Stimulated activated naive CD8-positive, alpha-beta T cell treated with anti-CD3 and anti-CD28 coated beads, Interleukin-15, amount 100 ng/mL, for 72 hours (primary cell): Measurements from ENCODE around the gene KMT2B.

Experiments used
- ATAC-seq: fragments of 150-1000 bp; cut with Tn5 transposase; 2 replicates; pipeline ENCODE4 v1.10.0; 2021; ENCODE audit warnings: mild to moderate bottlenecking, moderate library complexity
- DNase-seq, 2 donors: peaks; one replicate each; pipeline ENCODE4 v3.0.0; 2021 to 2022
- H3K27ac Mint-ChIP-seq, 2 donors: one replicate each; pipeline ENCODE4 v1.8.0; 2022; ENCODE audit warnings: mild to moderate bottlenecking in 2 of 2, mixed read lengths in 2 of 2, moderate library complexity in 2 of 2
- H3K27me3 Mint-ChIP-seq: one replicate; pipeline ENCODE4 v1.8.0; 2022; ENCODE audit warnings: mixed read lengths
- H3K4me1 Mint-ChIP-seq: one replicate; pipeline ENCODE4 v1.8.0; 2022; ENCODE audit warnings: mild to moderate bottlenecking, mixed read lengths
- H3K4me3 Mint-ChIP-seq, 2 donors: one replicate each; pipeline ENCODE4 v1.8.0; 2022; ENCODE audit warnings: mild to moderate bottlenecking in 2 of 2, mixed read lengths in 2 of 2, moderate library complexity in 1 of 2
- H3K9me3 Mint-ChIP-seq, 2 donors: one replicate each; pipeline ENCODE4 v1.8.0; 2022; ENCODE audit warnings: mixed read lengths in 2 of 2

The KMT2B gene

DNA sequence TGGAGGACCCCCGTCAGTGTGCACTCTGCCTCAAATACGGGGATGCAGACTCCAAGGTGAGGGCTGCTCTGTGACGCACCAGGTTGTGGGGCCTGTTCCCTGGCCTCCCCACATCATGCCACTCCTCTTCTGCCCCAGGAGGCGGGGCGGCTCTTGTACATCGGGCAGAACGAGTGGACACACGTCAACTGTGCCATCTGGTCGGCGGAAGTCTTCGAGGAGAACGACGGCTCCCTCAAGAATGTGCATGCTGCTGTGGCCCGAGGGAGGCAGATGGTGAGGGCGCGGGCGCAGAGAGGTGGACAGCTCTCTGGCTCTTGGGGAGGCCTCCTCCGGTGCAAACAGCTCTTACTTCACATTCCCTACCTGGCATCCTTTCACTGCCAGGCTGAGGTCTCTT lies 11.2 kb downstream of the KMT2B start:
- no peak for ATAC-seq

DNA sequence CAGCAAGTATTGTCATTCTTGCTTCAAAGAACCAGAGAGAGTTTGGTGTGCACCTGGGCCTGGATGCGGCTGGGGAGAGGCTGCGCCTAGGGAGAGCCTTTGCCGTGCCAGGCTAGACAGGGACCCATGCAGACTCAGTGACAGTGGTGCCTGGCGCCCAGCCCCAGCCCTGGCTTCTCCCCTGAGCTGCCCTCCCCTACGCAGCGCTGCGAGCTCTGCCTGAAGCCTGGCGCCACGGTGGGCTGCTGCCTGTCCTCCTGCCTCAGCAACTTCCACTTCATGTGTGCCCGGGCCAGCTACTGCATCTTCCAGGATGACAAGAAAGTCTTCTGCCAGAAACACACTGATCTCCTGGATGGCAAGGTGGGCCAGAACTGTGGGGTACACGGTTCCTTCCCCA lies 12.0 kb downstream of the KMT2B start:
- H3K27ac Mint-ChIP-seq: no peak overlapping the region
- H3K27me3 Mint-ChIP-seq: no peaks in the 10 kb centered on the region
- peaks cover 17% of the 10 kb centered on the region for H3K4me1 Mint-ChIP-seq
- ATAC-seq (no peak), DNase-seq (no peak)
- no peaks in the 10 kb centered on the region for H3K9me3 Mint-ChIP-seq
- no peak overlapping the region for H3K4me3 Mint-ChIP-seq

More for the DNA sequence above, 11.2 kb downstream of the KMT2B start:
- no peak for DNase-seq
- Mint-ChIP-seq H3K4me1 (peaks cover 11% of the 10 kb centered on the region), H3K27me3 (no peaks in the 10 kb centered on the region), H3K9me3 (no peaks in the 10 kb centered on the region), H3K4me3 (no peak overlapping the region), H3K27ac (peak overlapping the region in 1 of 2 donors; percentile 37)

DNA sequence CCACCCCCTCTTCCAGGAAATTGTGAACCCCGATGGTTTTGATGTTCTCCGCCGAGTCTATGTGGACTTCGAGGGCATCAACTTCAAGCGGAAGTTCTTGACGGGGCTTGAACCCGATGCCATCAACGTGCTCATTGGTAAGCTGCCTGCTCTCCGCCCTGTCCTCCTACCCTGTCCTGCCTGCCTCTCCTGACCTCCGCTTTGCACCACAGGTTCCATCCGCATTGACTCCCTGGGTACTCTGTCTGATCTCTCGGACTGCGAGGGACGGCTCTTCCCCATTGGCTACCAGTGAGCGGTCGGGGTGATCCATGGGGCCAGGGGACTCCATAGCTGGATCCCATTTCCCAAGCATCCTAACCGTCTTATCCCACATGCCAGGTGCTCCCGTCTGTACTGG lies 12.5 kb downstream of the KMT2B start:
- H3K4me1 Mint-ChIP-seq: peaks cover 21% of the 10 kb centered on the region
- no peak for ATAC-seq
- no peak for DNase-seq
- peak overlapping the region in 1 of 2 donors; percentile 68 for H3K27ac Mint-ChIP-seq
- H3K9me3 Mint-ChIP-seq: no peaks in the 10 kb centered on the region
- no peaks in the 10 kb centered on the region for H3K27me3 Mint-ChIP-seq
- H3K4me3 Mint-ChIP-seq: no peak overlapping the region

GRCh38 chr19:35731353-35731752 lies 13.6 kb downstream of the KMT2B start:
- H3K27me3 Mint-ChIP-seq: no peaks in the 10 kb centered on the region
- H3K9me3 Mint-ChIP-seq: no peaks in the 10 kb centered on the region
- DNase-seq: no peak
- peak overlapping the region in 1 of 2 donors; percentile 2 for H3K4me3 Mint-ChIP-seq
- H3K4me1 Mint-ChIP-seq: peaks cover 23% of the 10 kb centered on the region
- no peak for ATAC-seq
- peak overlapping the region in 1 of 2 donors; percentile 65 for H3K27ac Mint-ChIP-seq

DNA sequence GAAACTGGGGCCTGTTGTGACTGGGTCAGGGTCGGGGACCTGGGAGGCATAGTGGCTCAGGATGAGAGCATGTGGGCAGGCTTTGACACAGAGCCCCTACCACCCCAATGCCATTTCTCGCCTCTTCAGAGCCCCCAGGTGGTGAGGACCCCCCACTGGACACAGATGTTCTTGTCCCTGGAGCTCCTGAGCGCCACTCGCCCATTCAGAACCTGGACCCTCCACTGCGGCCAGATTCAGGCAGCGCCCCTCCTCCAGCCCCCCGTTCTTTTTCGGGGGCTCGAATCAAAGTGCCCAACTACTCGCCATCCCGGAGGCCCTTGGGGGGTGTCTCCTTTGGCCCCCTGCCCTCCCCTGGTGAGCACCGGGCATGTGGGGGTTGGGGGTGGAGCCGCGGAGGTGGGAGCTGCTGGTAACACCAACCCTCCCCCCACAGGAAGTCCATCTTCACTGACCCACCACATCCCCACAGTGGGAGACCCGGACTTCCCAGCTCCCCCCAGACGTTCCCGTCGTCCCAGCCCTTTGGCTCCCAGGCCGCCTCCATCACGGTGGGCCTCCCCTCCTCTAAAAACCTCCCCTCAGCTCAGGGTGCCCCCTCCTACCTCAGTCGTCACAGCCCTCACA lies 14.1 kb downstream of the KMT2B start:
- no peak for DNase-seq
- H3K9me3 Mint-ChIP-seq: no peaks in the 10 kb centered on the region
- peak overlapping the region in 1 of 2 donors; percentile 81 for H3K27ac Mint-ChIP-seq
- H3K4me3 Mint-ChIP-seq: no peak overlapping the region
- ATAC-seq: no peak
- H3K27me3 Mint-ChIP-seq: no peaks in the 10 kb centered on the region
- H3K4me1 Mint-ChIP-seq: peaks cover 29% of the 10 kb centered on the region

DNA sequence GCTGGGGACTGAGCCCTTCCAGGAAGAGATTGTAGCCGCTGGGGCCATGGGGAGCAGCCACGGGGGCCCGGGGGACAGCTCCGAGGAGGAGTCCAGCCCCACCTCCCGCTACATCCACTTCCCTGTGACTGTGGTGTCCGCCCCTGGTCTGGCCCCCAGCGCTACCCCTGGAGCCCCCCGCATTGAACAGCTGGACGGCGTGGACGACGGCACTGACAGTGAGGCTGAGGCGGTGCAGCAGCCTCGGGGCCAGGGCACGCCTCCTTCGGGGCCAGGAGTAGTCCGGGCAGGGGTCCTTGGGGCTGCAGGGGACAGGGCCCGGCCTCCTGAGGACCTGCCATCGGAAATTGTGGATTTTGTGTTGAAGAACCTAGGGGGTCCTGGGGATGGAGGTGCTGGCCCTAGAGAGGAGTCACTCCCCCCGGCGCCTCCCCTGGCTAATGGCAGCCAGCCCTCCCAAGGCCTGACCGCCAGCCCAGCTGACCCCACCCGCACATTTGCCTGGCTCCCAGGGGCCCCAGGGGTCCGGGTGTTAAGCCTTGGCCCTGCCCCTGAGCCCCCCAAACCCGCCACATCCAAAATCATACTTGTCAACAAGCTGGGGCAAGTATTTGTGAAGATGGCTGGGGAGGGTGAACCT lies 14.9 kb downstream of the KMT2B start:
- peak overlapping the region in 1 of 2 donors; percentile 81 for H3K27ac Mint-ChIP-seq
- no peak overlapping the region for H3K4me3 Mint-ChIP-seq
- ATAC-seq (peak; percentile 5), DNase-seq (no peak)
- H3K9me3 Mint-ChIP-seq: no peaks in the 10 kb centered on the region
- H3K27me3 Mint-ChIP-seq: no peaks in the 10 kb centered on the region
- H3K4me1 Mint-ChIP-seq: peaks cover 36% of the 10 kb centered on the region

DNA sequence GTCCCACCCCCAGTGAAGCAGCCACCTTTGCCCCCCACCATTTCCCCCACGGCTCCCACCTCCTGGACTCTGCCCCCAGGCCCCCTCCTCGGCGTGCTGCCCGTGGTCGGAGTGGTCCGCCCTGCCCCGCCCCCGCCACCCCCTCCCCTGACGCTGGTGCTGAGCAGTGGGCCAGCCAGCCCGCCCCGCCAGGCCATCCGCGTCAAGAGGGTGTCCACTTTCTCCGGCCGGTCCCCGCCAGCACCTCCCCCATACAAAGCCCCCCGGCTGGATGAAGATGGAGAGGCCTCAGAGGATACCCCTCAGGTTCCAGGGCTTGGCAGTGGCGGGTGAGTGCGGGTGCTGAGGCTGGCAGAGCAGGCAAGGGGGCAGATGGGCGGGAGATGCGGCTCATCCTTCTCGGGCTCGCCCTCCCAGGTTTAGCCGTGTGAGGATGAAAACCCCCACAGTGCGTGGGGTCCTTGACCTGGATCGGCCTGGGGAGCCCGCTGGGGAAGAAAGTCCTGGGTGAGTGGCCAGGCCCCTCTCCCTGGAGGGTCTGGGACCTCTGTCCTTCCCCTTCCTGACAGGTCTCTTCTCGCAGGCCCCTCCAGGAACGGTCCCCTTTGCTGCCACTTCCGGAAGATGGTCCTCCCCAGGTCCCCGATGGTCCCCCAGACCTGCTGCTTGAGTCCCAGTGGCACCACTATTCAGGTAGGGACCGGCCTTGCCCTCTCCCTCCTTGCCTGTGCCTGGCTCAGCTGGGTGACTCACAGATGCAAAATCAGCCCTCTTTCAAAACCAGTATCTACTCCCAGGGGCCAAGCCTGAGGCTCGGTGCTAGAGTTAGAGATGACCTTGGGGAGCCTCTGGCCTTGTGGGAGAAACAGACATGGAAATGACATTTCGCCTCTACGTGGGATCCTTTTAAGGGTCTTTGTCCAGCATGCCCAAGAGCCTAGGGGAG lies 15.7 kb downstream of the KMT2B start:
- ATAC-seq (no peak), DNase-seq (no peak)
- no peak overlapping the region for H3K4me3 Mint-ChIP-seq
- no peaks in the 10 kb centered on the region for H3K27me3 Mint-ChIP-seq
- H3K4me1 Mint-ChIP-seq: peaks cover 40% of the 10 kb centered on the region
- H3K9me3 Mint-ChIP-seq: no peaks in the 10 kb centered on the region
- H3K27ac Mint-ChIP-seq: peak overlapping the region; percentile 72 to 81

DNA sequence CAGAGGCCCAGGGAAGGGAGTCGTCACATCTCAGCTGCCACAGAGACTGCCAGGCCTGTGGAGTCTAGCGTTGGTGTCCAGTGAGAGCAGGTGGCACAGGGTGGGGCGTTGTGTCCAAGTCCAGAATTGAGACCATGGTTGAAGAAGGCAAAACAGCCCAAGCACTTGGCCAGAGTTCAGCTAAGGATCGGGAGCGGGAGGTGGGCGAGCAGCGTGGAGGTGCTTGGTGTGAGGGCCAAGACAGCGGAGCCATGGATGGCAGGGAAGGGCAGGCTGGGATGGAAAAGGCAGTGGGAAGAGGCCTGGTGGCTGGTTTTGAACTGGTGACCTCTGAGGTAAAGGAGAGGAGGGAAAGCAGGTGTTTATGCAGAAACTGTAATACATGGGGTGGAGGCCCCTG lies 16.5 kb downstream of the KMT2B start:
- DNase-seq: no peak
- Mint-ChIP-seq H3K27ac (peak overlapping the region in 1 of 2 donors; percentile 93), H3K9me3 (no peaks in the 10 kb centered on the region), H3K4me3 (peak overlapping the region in 1 of 2 donors; percentile 34), H3K27me3 (no peaks in the 10 kb centered on the region), H3K4me1 (peaks cover 48% of the 10 kb centered on the region)
- ATAC-seq: no peak

GRCh38 chr19:35734889-35735288 lies 17.1 kb downstream of the KMT2B start:
- ATAC-seq: no peak
- H3K27ac Mint-ChIP-seq: peak overlapping the region; percentile 59 to 93
- H3K9me3 Mint-ChIP-seq: no peaks in the 10 kb centered on the region
- no peak overlapping the region for H3K4me3 Mint-ChIP-seq
- no peaks in the 10 kb centered on the region for H3K27me3 Mint-ChIP-seq
- peaks cover 54% of the 10 kb centered on the region for H3K4me1 Mint-ChIP-seq
- DNase-seq: no peak

DNA sequence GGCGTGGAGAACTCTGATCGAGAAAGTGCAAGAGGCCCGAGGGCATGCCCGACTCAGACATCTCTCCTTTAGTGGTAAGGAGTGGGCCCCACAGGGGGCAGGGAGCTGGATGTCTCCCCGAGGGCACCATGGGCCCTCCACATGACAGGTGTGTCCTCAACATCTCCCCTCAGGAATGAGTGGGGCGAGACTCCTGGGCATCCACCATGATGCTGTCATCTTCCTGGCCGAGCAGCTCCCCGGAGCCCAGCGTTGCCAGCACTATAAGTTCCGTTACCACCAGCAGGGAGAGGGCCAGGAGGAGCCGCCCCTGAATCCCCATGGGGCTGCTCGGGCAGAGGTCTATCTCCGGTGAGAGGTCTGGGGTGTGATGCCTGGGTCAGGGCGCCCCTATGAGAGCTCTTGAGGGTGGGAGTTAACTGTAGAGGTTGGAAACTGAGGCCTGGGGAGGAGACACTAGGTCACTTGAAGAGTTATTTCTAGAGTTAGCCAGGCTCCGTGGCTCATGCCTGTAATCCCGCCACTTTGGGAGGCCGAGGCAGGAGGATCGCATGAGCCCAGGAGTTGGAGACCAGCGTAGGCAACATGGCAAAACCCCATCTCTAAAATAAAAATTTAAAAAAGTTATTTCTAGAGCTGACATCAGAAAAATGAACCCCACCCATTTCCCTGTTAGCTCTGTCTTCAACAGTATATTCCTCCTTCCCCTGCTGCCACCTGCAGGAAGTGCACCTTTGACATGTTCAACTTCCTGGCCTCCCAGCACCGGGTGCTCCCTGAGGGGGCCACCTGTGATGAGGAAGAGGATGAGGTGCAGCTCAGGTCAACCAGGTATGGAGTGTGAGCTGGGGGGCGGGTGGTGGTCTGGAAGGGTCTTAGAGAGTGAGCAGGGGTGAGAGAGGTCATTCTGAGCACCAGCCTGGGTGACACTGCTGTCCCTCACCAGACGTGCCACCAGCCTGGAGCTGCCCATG lies 19.4 kb downstream of the KMT2B start:
- H3K9me3 Mint-ChIP-seq: no peaks in the 10 kb centered on the region
- peak overlapping the region in 1 of 2 donors; percentile 27 for H3K4me3 Mint-ChIP-seq
- H3K4me1 Mint-ChIP-seq: peaks cover 51% of the 10 kb centered on the region
- H3K27me3 Mint-ChIP-seq: no peaks in the 10 kb centered on the region
- DNase-seq: peak in 1 of 2 donors; percentile 37
- H3K27ac Mint-ChIP-seq: peak overlapping the region; percentile 41 to 97
- ATAC-seq: no peak

GRCh38 chr19:35738021-35738886 lies 20.5 kb downstream of the KMT2B start:
- Mint-ChIP-seq H3K4me3 (no peak overlapping the region), H3K27me3 (no peaks in the 10 kb centered on the region), H3K27ac (peak overlapping the region in 1 of 2 donors; percentile 77), H3K4me1 (peaks cover 60% of the 10 kb centered on the region), H3K9me3 (no peaks in the 10 kb centered on the region)
- ATAC-seq (no peak), DNase-seq (no peak)

DNA sequence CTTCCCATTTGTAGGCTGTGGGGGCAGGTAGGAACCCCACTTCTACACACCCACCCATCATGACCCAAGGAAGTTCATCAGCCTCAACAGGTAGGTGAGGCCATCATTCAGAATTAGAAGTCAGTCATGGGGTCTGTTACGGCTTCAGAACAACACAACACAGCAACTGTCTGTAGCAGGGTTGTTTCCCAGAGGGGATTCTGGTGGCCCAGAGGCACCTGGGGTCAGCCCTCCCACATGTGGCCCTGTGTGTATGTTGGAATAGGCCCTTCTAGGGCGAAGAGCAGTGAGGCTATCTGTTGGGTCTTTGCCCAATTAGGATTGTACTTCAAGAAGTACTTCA lies 21.1 kb downstream of the KMT2B start:
- Mint-ChIP-seq H3K27me3 (no peaks in the 10 kb centered on the region), H3K4me3 (peak overlapping the region in 1 of 2 donors; percentile 62), H3K4me1 (peaks cover 65% of the 10 kb centered on the region), H3K9me3 (no peaks in the 10 kb centered on the region), H3K27ac (peak overlapping the region in 1 of 2 donors; percentile 77)
- ATAC-seq (no peak), DNase-seq (no peak)

DNA sequence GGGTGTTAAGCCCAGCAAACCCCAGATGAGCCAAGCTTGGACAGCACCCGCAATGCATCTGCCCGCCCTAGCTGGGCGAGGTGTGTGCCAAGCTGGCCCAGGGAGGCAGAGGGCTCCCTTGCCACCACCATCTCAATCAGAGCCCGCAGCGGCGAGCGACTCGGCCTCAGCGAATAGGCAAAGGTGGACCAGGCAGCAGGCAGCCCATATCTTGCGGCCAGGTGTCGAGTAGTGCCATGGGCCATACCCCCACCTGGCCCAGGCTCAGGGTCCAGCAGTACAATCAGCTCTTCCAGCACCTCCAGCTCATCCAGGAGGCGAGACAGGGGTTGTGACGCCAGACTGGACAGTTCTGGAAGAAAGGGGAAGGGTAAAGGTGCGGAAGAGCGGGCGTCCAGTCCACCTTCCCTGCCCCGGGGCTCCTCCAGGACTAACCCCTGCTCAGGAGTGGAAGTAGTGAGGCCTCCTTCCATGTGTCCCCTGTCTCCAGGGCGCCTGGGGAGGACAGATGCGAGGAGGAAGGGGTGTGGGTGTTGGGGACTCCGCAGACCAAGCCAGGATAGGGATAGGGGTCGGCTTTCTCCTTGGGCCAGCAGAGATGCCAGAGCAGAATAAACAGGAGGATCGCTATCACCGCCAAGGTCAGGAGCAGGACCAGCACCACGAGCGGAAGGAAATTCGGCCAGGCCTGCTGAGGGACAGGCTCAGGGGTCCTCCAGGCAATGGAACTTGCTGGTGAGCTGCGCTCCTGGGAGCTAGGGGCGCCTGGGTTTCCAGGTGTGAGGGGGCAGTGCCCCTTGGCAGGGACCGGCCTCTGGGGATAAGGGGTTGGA lies 21.7 kb downstream of the KMT2B start:
- Mint-ChIP-seq H3K4me1 (peaks cover 68% of the 10 kb centered on the region), H3K4me3 (peak overlapping the region; percentile 48 to 62), H3K9me3 (no peaks in the 10 kb centered on the region), H3K27me3 (no peaks in the 10 kb centered on the region), H3K27ac (peak overlapping the region in 1 of 2 donors; percentile 95)
- no peak for ATAC-seq
- DNase-seq: no peak
